CD4-positive, alpha-beta memory T cell (primary cell): ENCODE data around the gene TELO2. TPM values are rescaled to one million over a fixed set of nuclear protein-coding genes. Genes with fewer than 3 reads are reported as not detected.

ENCODE experiments used
- CTCF ChIA-PET: fragments of 350-600 bp; sonication (Branson Sonifier 250); formaldehyde crosslinking; loops from one replicate; lab custom pipeline; 2021; ENCODE audit warnings: inconsistent platforms; ENCODE audit not compliant: partially characterized antibody; lab: Charles Lee
- POLR2A ChIA-PET: fragments of 350-600 bp; sonication (Branson Sonifier 250); formaldehyde crosslinking; loops from one replicate; lab custom pipeline; 2021; ENCODE audit not compliant: partially characterized antibody; lab: Charles Lee
- DNase-seq, 5 donors: peaks; one replicate each; pipeline versions ENCODE4 v3.0.0 to v3.0.0-alpha.2; 2020 to 2022; ENCODE audit warnings: mixed read lengths in 1 of 5
- H3K27ac ChIP-seq: one replicate; pipeline ENCODE4 v1.7.0; 2013; ENCODE audit warnings: low read depth, low read length
- H3K27me3 ChIP-seq: 2 replicates; pipeline ENCODE4 v1.7.0; 2013; ENCODE audit warnings: mild to moderate bottlenecking, low read length, moderate library complexity; ENCODE audit not compliant: insufficient read depth
- H3K36me3 ChIP-seq: 2 replicates; pipeline ENCODE4 v1.7.0; 2013; ENCODE audit warnings: mild to moderate bottlenecking, low read length, moderate library complexity; ENCODE audit not compliant: insufficient read depth
- H3K4me1 ChIP-seq: 2 replicates; pipeline ENCODE4 v1.7.0; 2013; ENCODE audit warnings: mild to moderate bottlenecking, low read length, moderate library complexity; ENCODE audit not compliant: insufficient read depth
- H3K4me3 ChIP-seq, 2 donors: one replicate each; pipeline ENCODE4 v1.7.0; 2013; ENCODE audit warnings: low read length in 2 of 2, mild to moderate bottlenecking in 1 of 2
- H3K9me3 ChIP-seq, 2 donors: one replicate each; pipeline ENCODE4 v1.7.0; 2013; ENCODE audit warnings: low read length in 2 of 2, control low read depth in 1 of 2; ENCODE audit not compliant: control insufficient read depth in 1 of 2
- H3K27ac Mint-ChIP-seq, 7 donors: one replicate each; pipeline ENCODE4 v1.8.0; 2020 to 2021; ENCODE audit warnings: mixed read lengths in 7 of 7, mild to moderate bottlenecking in 6 of 7, inconsistent platforms in 3 of 7, moderate library complexity in 3 of 7
- H3K27me3 Mint-ChIP-seq, 2 donors: one replicate each; pipeline ENCODE4 v1.8.0; 2020 to 2021; ENCODE audit warnings: mixed read lengths in 2 of 2
- H3K36me3 Mint-ChIP-seq, 2 donors: one replicate each; pipeline ENCODE4 v1.8.0; 2020 to 2021; ENCODE audit warnings: mixed read lengths in 2 of 2, inconsistent platforms in 1 of 2, mild to moderate bottlenecking in 1 of 2
- H3K4me1 Mint-ChIP-seq, 4 donors: one replicate each; pipeline ENCODE4 v1.8.0; 2020 to 2021; ENCODE audit warnings: mixed read lengths in 4 of 4, mild to moderate bottlenecking in 1 of 4
- H3K4me3 Mint-ChIP-seq, 8 donors: one replicate each; pipeline ENCODE4 v1.8.0; 2020 to 2021; ENCODE audit warnings: mixed read lengths in 8 of 8, mild to moderate bottlenecking in 7 of 8, moderate library complexity in 6 of 8, inconsistent platforms in 3 of 8
- H3K9me3 Mint-ChIP-seq, 8 donors: one replicate each; pipeline ENCODE4 v1.8.0; 2020 to 2021; ENCODE audit warnings: mixed read lengths in 8 of 8, mild to moderate bottlenecking in 5 of 8, inconsistent platforms in 3 of 8, moderate library complexity in 1 of 8
- intact Hi-C: fragments of 100-400 bp; cut with micrococcal nuclease; formaldehyde crosslinking; loops from one replicate; pipeline ENCODE4 v1.15.1; 2023
- polyA plus RNA-seq, 2 donors: library from polyadenylated mRNA; unstranded; fragments of 300-500 nt; fragmentation: Illumina TruSeq; gene quantifications; one replicate each; pipeline ENCODE4 v1.2.3, GENCODE V29; 2021
- total RNA-seq, 2 experiments: library from RNA; stranded (reverse); gene quantifications; one replicate each; pipeline ENCODE4 v1.2.3, GENCODE V29; 2021

The TELO2 gene
- total and polyA plus RNA-seq, 4 experiments from 2014 or later, result 11.3 to 56.0 (median 34.9) TPM

DNA sequence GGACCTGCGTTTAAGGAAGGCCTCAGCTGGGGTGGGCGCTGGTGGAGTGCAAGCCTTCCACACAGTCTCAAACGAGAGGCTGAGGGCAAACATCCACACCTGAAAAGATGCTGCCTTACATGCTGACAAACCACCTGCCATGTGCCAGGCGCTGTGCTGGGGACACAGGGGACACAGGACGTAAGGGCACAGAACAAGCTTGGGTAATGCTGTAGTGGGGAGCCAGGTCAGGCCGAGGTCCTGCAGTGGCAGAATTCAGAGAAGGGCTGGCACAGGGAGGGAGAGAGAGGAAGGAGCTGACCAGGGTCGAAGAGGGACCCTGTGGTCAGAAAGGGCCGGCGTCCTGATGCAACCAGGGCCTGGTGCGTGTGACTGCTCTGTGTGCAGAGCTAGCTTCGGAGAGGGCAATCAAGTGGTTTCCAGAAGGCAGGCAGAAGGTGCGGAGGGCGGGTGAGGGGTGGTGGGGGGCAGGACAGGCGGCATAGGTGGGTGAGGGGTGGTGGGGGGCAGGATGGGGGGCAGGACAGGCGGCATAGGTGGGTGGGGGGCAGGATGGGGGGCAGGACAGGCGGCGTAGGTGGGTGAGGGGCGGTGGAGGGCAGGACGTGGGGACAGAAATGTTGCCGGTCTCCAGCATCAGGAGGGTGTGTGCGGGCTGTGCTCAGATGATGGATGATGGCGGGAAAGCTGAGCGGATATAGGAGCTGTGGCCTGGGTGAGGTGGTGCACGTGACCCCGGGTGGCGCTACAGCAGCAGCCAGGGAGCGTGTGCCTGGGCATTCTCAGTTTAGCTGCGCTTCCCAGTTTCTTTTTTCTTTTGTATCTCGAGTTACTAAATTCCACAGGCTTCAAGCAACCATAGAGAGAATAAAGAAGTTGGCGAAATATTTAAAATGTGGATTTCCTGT is 18.8 kb downstream of the TELO2 start:
- Mint-ChIP-seq H3K4me1 (no peaks in the 10 kb centered on the region), H3K36me3 (peaks cover 6 to 8% of the 10 kb centered on the region in 2 donors), H3K9me3 (peaks cover 0 to 5% (median 3%) of the 10 kb centered on the region in 8 donors), H3K4me3 (no peak overlapping the region), H3K27ac (no peak overlapping the region), H3K27me3 (no peaks in the 10 kb centered on the region)
- POLR2A ChIA-PET, result interaction anchor here (0.7 kb wide), 1 partner anchor 24 kb away, joined by 3 read pairs; no protein-coding TSS in a partner anchor
- H3K4me3 ChIP-seq, result no peak overlapping the region
- intact Hi-C loops, result no loop called here
- no peaks in the 10 kb centered on the region for H3K9me3 ChIP-seq
- H3K4me1 ChIP-seq, result no peaks in the 10 kb centered on the region
- H3K36me3 ChIP-seq, result no peaks in the 10 kb centered on the region
- DNase-seq, result no peak
- CTCF ChIA-PET, result no interaction called here
- no peaks in the 10 kb centered on the region for H3K27me3 ChIP-seq
- no peak overlapping the region for H3K27ac ChIP-seq

DNA sequence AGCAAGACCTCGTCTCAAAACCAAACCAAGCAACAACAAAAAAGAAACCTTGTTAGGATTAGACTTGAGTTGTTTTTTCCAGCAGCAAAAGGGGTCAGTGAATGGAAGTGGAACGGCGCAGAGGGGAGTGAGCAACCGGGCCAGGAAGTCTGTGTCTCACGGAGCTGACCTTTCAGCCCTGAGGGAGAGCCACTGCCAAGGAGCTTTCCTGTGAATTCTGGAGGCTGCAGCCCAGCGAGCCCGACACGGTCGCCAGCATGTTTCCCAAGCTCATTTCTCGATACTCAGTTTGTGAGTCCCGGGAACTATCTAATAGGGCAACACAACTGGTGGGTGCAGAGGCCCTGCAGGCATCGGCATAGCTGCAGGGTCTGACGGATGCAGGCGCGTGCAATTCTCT is 19.6 kb downstream of the TELO2 start:
- Mint-ChIP-seq H3K9me3 (peaks cover 0 to 5% (median 3%) of the 10 kb centered on the region in 8 donors), H3K4me1 (no peaks in the 10 kb centered on the region), H3K27me3 (no peaks in the 10 kb centered on the region), H3K4me3 (peak overlapping the region in 1 of 8 donors; percentile 20), H3K27ac (no peak overlapping the region), H3K36me3 (peaks cover 4 to 6% of the 10 kb centered on the region in 2 donors)
- H3K9me3 ChIP-seq, result no peaks in the 10 kb centered on the region
- no peak overlapping the region for H3K4me3 ChIP-seq
- no peaks in the 10 kb centered on the region for H3K27me3 ChIP-seq
- intact Hi-C loops, result no loop called here
- no peak for DNase-seq
- ChIA-PET POLR2A (no interaction called here), CTCF (no interaction called here)
- no peaks in the 10 kb centered on the region for H3K4me1 ChIP-seq
- no peak overlapping the region for H3K27ac ChIP-seq
- no peaks in the 10 kb centered on the region for H3K36me3 ChIP-seq

DNA sequence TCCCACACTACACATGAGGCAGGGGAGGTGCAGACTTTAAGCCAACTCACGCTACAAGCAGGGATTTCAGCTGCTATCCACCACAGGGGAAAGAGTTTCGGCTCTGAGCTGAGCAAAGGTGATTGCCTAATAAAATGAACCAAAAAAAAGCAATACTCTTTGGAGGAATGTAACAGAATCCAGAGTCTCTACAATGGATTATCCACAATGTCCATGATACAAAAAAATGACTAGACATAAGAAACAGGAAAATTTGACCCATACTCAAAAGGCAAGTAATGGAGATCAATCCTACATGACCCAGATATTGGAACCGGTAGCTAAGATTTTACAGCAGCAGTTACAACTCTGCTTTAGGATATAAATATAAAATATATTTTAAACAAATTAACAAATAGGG is 21.3 kb downstream of the TELO2 start:
- H3K4me3 ChIP-seq, result no peak overlapping the region
- ChIA-PET POLR2A (interaction anchor here (0.8 to 1.2 kb wide), 2 partner anchors 19 to 30 kb away, joined by 3 read pairs; partner anchors contain the start of gene TMEM204), CTCF (interaction anchor here (0.7 to 1.1 kb wide), 2 partner anchors 24 to 32 kb away, joined by 3 read pairs; no protein-coding TSS in a partner anchor)
- intact Hi-C loops, result no loop called here
- H3K4me3 Mint-ChIP-seq, result no peak overlapping the region
- H3K27ac ChIP-seq, result no peak overlapping the region
- H3K9me3 ChIP-seq, result no peaks in the 10 kb centered on the region
- no peaks in the 10 kb centered on the region for H3K27me3 ChIP-seq
- no peaks in the 10 kb centered on the region for H3K27me3 Mint-ChIP-seq
- H3K27ac Mint-ChIP-seq, result no peak overlapping the region
- H3K4me1 Mint-ChIP-seq, result no peaks in the 10 kb centered on the region
- H3K4me1 ChIP-seq, result no peaks in the 10 kb centered on the region
- H3K9me3 Mint-ChIP-seq, result peaks cover 0 to 5% (median 3%) of the 10 kb centered on the region in 8 donors
- no peak for DNase-seq
- H3K36me3 Mint-ChIP-seq, result peaks cover 4 to 6% of the 10 kb centered on the region in 2 donors
- no peaks in the 10 kb centered on the region for H3K36me3 ChIP-seq

DNA sequence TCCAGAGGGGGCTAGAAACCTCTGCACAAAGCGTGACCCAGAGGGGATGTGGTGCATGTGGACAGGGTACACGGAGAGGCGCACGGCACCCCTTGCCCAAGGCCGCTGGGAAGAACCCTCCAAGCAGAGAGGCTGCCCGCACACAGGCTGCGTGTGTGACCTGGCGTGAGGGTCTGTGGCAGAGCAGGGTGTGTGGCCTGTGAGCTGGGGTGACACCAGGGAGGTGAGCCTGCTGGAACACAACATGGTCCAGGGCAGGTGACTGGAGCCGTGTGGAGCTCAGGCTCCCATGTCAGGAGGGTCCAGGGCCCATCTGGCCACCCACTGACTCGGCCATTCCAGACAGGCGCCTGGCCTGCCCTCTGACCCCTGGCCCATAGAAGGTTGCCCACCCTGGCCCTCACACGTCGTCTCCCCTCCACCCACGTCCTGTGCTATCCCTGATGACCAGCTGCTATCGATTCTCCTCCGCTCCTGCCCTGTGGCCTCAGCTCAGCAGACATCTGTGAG is 25.5 kb downstream of the TELO2 start:
- no peak for DNase-seq
- no peaks in the 10 kb centered on the region for H3K9me3 ChIP-seq
- H3K36me3 Mint-ChIP-seq, result no peaks in the 10 kb centered on the region
- H3K9me3 Mint-ChIP-seq, result peaks cover 0 to 5% (median 0%) of the 10 kb centered on the region in 8 donors
- CTCF ChIA-PET, result no interaction called here
- H3K4me1 ChIP-seq, result no peaks in the 10 kb centered on the region
- no peak overlapping the region for H3K4me3 Mint-ChIP-seq
- intact Hi-C loops, result no loop called here
- no peak overlapping the region for H3K27ac ChIP-seq
- H3K27ac Mint-ChIP-seq, result peak overlapping the region in 3 of 7 donors; percentile 17 to 72 (median 36)
- H3K27me3 ChIP-seq, result no peaks in the 10 kb centered on the region
- no peak overlapping the region for H3K4me3 ChIP-seq
- H3K36me3 ChIP-seq, result no peaks in the 10 kb centered on the region
- POLR2A ChIA-PET, result no interaction called here
- no peaks in the 10 kb centered on the region for H3K4me1 Mint-ChIP-seq
- H3K27me3 Mint-ChIP-seq, result no peaks in the 10 kb centered on the region

DNA sequence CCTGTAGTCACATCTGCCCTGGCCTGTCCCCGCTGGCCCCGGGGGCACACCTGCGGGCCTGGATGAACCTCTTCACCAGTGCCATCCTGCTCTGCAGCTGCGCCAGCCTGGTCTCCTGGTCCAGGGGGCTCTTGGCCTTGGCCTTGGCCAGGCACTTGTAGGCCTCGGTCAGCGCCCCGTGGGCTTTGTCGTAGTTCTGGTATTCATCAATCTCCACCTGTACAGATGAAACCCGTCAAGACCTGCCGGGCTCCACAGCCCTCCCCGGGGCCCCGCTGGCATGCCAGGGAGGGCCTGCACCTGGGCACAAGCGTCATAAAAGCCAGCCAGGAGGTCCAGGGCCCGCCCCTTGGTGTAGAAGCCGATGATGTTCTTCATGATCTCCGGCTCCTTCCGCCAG is 26.7 kb downstream of the TELO2 start:
- DNase-seq, result no peak
- H3K4me1 Mint-ChIP-seq, result no peaks in the 10 kb centered on the region
- no peaks in the 10 kb centered on the region for H3K27me3 Mint-ChIP-seq
- no peaks in the 10 kb centered on the region for H3K27me3 ChIP-seq
- ChIA-PET CTCF (no interaction called here), POLR2A (no interaction called here)
- peaks cover 0 to 2% (median 0%) of the 10 kb centered on the region in 8 donors for H3K9me3 Mint-ChIP-seq
- no peak overlapping the region for H3K4me3 ChIP-seq
- H3K4me1 ChIP-seq, result no peaks in the 10 kb centered on the region
- H3K4me3 Mint-ChIP-seq, result no peak overlapping the region
- no peaks in the 10 kb centered on the region for H3K9me3 ChIP-seq
- H3K27ac Mint-ChIP-seq, result no peak overlapping the region
- no peaks in the 10 kb centered on the region for H3K36me3 Mint-ChIP-seq
- no peak overlapping the region for H3K27ac ChIP-seq
- intact Hi-C loops, result no loop called here
- H3K36me3 ChIP-seq, result no peaks in the 10 kb centered on the region

DNA sequence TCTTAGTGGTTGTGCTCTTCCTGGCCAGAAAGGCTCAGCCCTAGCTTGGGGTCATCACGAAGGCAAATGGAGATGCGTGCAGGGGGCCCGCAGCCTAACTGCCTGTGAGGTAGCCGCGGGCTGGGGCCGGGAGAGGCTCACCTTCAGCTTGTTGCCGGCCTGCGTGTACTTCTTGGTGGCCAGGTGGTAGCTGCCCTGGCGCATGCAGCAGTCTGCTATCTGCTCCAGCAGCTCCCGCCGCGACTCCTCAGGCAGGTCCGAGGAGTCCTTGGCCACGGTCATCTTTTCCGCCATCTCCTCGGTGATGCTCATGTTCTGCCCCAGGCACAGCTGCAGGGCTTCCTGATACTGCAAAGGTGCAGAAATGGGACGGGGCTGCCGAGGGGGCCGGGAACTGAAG is 27.3 kb downstream of the TELO2 start:
- Mint-ChIP-seq H3K27me3 (no peaks in the 10 kb centered on the region), H3K4me3 (no peak overlapping the region), H3K27ac (no peak overlapping the region), H3K9me3 (no peaks in the 10 kb centered on the region), H3K36me3 (no peaks in the 10 kb centered on the region), H3K4me1 (peaks cover 0 to 4% (median under 1%) of the 10 kb centered on the region in 4 donors)
- Histone ChIP-seq H3K4me1 (peaks cover 4% of the 10 kb centered on the region), H3K27ac (no peak overlapping the region), H3K4me3 (no peak overlapping the region), H3K9me3 (no peaks in the 10 kb centered on the region), H3K36me3 (no peaks in the 10 kb centered on the region), H3K27me3 (no peaks in the 10 kb centered on the region)
- ChIA-PET POLR2A (no interaction called here), CTCF (no interaction called here)
- intact Hi-C loops, result no loop called here
- no peak for DNase-seq

DNA sequence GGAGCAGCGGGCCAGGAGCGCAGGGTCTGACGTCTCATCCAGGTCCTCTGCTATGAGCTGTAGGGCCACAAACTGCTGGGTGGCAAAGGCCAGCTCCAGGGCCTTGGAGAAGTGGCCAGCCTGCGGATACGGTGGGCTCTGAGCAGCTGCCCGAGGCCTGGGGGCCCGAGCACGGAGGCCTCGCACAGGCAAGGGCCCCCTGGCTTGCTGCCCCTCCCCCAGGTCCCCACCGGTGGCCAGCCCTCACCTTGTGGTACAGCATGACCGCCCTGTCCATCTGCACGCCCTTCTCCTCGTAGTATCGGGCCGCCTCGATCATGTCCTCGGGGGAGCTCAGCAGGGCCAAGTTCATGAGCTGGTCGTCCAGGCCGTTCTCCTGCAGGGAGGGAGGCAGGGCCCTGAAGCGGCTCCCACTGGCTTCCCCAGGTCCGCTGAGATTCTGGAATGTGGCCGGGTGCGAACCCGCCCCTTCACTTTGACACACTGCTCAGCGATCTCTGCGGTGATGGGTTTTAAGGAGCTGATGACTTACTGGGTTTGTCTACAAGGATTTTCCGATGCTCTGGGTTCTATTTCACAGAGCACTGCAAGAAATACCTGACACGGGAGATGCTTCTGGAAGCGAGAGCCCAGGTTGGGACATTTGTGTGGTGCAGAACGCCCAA is 30.6 kb downstream of the TELO2 start:
- no peak overlapping the region for H3K4me3 ChIP-seq
- intact Hi-C loops, result no loop called here
- Mint-ChIP-seq H3K4me1 (peaks cover 9 to 28% (median 20%) of the 10 kb centered on the region in 4 donors), H3K9me3 (no peaks in the 10 kb centered on the region), H3K27me3 (no peaks in the 10 kb centered on the region), H3K4me3 (peak overlapping the region in 1 of 8 donors; percentile 20), H3K27ac (no peak overlapping the region), H3K36me3 (no peaks in the 10 kb centered on the region)
- no peaks in the 10 kb centered on the region for H3K36me3 ChIP-seq
- H3K4me1 ChIP-seq, result peaks cover 35% of the 10 kb centered on the region
- ChIA-PET CTCF (interaction anchor here (0.6 kb wide), 1 partner anchor 124 kb away, joined by 7 read pairs; no protein-coding TSS in a partner anchor), POLR2A (interaction anchor here (0.5 to 1.3 kb wide), 3 partner anchors 10 to 94 kb away, joined by 3 to 5 read pairs (median 4); partner anchors contain the start of gene TMEM204)
- no peak overlapping the region for H3K27ac ChIP-seq
- H3K27me3 ChIP-seq, result no peaks in the 10 kb centered on the region
- DNase-seq, result no peak
- no peaks in the 10 kb centered on the region for H3K9me3 ChIP-seq
